Breast epithelium (tissue), 3 donors: ENCODE results near the gene TPRG1.

Experiments used
- POLR2A ChIP-seq: fragments of 450-650 bp; IDR thresholded peaks from one replicate; pipeline ENCODE4 v1.6.1; 2016; ENCODE audit warnings: antibody characterized with exemption, mild to moderate bottlenecking, moderate library complexity
- POLR2AphosphoS5 ChIP-seq, 3 donors: sonication (generic); formaldehyde crosslinking; IDR thresholded peaks; one replicate each; pipeline ENCODE4 v1.6.1; 2017; ENCODE audit warnings: antibody characterized with exemption in 3 of 3
- TF ChIP-seq, protein P1 (sequence below), 3 donors: fragments of 450-650 bp; IDR thresholded peaks; one replicate each; pipeline ENCODE4 v1.5.1; 2016 to 2017; ENCODE audit warnings: antibody characterized with exemption in 3 of 3, mild to moderate bottlenecking in 3 of 3, moderate library complexity in 3 of 3

DNA sequence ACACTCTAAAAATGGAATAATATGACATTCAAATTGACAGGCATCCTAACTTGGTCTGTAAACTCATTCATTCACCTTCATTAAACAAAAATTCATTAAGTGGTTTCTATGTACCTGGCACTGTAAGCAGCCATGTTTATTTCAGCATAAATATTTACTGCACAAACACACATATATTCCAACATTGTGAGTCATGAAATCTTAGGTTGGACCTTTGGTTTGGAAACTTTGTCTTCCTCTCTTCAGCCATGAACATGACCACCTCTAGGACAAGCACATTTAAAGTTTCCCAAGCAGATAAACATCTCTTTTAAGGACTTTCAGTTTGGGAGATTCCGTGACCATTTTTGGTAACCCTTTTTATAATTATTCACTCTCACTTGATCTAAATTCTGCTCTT is 131.8 kb downstream of the TPRG1 start:
- TF ChIP-seq, protein P1, sequence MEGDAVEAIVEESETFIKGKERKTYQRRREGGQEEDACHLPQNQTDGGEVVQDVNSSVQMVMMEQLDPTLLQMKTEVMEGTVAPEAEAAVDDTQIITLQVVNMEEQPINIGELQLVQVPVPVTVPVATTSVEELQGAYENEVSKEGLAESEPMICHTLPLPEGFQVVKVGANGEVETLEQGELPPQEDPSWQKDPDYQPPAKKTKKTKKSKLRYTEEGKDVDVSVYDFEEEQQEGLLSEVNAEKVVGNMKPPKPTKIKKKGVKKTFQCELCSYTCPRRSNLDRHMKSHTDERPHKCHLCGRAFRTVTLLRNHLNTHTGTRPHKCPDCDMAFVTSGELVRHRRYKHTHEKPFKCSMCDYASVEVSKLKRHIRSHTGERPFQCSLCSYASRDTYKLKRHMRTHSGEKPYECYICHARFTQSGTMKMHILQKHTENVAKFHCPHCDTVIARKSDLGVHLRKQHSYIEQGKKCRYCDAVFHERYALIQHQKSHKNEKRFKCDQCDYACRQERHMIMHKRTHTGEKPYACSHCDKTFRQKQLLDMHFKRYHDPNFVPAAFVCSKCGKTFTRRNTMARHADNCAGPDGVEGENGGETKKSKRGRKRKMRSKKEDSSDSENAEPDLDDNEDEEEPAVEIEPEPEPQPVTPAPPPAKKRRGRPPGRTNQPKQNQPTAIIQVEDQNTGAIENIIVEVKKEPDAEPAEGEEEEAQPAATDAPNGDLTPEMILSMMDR (IDR thresholded peaks at IDR 0.05), result no peak
- TF ChIP-seq POLR2A, result no peak
- TF ChIP-seq POLR2AphosphoS5 (IDR thresholded peaks at IDR 0.05), result no peak
